Sigmoid colon (tissue), 4 donors: ENCODE measurements around the gene VPS13D.

ENCODE experiments used
- EP300 ChIP-seq, 4 donors: sonication (generic); formaldehyde crosslinking; IDR thresholded peaks; one replicate each; pipeline ENCODE4 v1.6.1; 2017; ENCODE audit warnings: antibody characterized with exemption in 4 of 4
- POLR2A ChIP-seq, 2 donors: fragments of 450-650 bp; IDR thresholded peaks; one replicate each; pipeline ENCODE4 v1.6.1; 2016; ENCODE audit warnings: antibody characterized with exemption in 2 of 2, mild to moderate bottlenecking in 2 of 2, moderate library complexity in 2 of 2
- POLR2AphosphoS5 ChIP-seq, 4 donors: sonication (generic); formaldehyde crosslinking; IDR thresholded peaks; one replicate each; pipeline ENCODE4 v1.6.1; 2017; ENCODE audit warnings: antibody characterized with exemption in 4 of 4
- TF ChIP-seq, protein P1 (sequence below), 4 experiments: fragments of 450-650 bp in 3 of 4; fragments of 200-600 bp in 1 of 4; IDR thresholded peaks; one replicate each; pipeline ENCODE4 v1.5.1; 2016 to 2019; ENCODE audit warnings: antibody characterized with exemption in 4 of 4, mild to moderate bottlenecking in 3 of 4, moderate library complexity in 2 of 4

DNA sequence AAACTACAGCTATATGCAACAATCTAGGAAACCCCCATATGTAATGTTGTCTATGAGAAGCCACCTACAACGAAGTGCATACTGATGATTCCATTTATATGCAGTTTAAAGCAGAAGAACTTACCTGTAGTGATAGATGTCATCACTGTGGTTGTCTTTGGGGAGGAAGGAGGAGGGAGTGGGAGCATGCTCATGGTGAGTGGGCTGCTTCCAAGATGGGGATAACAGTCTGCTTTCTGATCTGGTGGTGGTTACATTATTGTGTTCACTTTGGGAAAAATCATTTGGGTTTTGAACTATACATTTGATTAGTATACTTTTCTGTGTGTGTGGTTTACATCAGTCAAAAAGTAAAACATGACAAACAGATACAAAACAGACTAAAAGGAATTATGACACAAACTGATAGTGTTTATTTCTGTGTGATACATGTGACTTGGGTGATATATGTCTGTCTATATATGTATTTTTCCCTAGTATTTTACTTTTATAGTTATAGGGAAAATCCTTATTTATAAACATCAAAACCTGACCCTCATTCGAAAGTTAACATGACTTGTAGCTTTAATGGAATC lies 184.7 kb downstream of the VPS13D start:
- TF ChIP-seq POLR2AphosphoS5 (IDR thresholded peaks at IDR 0.05) (no peak), POLR2A (IDR thresholded peaks at IDR 0.05) (no peak), EP300 (IDR thresholded peaks at IDR 0.05) (no peak)
- TF ChIP-seq, protein P1, sequence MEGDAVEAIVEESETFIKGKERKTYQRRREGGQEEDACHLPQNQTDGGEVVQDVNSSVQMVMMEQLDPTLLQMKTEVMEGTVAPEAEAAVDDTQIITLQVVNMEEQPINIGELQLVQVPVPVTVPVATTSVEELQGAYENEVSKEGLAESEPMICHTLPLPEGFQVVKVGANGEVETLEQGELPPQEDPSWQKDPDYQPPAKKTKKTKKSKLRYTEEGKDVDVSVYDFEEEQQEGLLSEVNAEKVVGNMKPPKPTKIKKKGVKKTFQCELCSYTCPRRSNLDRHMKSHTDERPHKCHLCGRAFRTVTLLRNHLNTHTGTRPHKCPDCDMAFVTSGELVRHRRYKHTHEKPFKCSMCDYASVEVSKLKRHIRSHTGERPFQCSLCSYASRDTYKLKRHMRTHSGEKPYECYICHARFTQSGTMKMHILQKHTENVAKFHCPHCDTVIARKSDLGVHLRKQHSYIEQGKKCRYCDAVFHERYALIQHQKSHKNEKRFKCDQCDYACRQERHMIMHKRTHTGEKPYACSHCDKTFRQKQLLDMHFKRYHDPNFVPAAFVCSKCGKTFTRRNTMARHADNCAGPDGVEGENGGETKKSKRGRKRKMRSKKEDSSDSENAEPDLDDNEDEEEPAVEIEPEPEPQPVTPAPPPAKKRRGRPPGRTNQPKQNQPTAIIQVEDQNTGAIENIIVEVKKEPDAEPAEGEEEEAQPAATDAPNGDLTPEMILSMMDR (IDR thresholded peaks at IDR 0.05), result no peak
